ENCODE data around the gene ECM1.

Gene ECM1

GRCh38 chr1:150507912-150508864 is at the start of gene ECM1:
ECM1 (plus strand) TSS chr1:150508109; CDS start chr1:150508210, 101 bp downstream.
- peak in 1 of 2 donors; percentile 17 for DNase-seq

GRCh38 chr1:150464422-150464826 is 43.5 kb upstream of the ECM1 start:
- DNase-seq, result peak; percentile 68 to 78

GRCh38 chr1:150466964-150467363 is 40.9 kb upstream of the ECM1 start:
- no peak for DNase-seq

GRCh38 chr1:150469291-150469690 is 38.6 kb upstream of the ECM1 start:
- DNase-seq, result no peak

DNA sequence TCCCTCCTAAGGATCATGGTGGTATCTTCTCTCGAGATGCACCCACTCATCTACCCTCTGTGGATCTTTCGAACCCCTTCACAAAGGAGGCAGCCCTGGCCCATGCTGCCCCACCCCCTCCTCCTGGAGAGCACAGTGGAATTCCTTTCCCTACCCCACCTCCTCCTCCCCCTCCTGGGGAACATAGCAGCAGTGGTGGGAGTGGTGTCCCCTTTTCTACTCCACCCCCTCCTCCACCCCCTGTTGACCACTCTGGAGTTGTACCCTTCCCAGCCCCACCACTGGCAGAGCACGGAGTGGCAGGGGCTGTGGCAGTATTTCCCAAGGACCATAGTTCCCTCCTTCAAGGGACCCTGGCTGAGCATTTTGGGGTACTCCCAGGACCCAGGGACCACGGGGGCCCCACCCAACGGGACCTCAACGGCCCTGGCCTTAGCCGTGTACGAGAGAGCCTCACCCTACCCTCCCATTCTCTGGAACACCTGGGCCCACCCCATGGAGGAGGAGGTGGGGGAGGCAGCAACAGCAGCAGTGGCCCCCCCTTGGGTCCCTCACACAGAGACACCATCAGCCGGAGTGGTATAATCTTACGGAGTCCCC is 35.2 kb upstream of the ECM1 start:
- no peak for DNase-seq

GRCh38 chr1:150473659-150474058 is 34.2 kb upstream of the ECM1 start:
- DNase-seq, result no peak

DNA sequence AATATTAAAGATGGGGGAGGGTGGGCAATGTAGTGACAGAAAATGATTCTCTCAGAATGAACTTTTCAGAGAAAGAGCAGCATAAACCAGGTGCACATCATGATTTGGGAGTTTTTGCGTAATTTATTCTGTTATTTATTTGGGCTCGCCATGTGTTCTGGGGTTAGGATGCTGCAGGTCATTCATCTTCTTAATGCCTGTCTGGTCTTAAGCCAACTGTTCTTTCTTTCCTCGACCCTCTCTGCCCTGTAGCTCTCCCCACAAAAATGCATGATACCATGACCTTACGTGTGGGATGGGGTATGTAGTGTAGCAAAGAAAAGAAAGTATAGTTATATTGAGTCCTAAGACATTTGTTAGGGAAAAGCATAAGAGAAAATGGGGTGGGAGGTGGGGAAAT is 33.0 kb upstream of the ECM1 start:
- DNase-seq, result no peak

GRCh38 chr1:150476754-150477153 is 31.2 kb upstream of the ECM1 start:
- DNase-seq, result no peak

DNA sequence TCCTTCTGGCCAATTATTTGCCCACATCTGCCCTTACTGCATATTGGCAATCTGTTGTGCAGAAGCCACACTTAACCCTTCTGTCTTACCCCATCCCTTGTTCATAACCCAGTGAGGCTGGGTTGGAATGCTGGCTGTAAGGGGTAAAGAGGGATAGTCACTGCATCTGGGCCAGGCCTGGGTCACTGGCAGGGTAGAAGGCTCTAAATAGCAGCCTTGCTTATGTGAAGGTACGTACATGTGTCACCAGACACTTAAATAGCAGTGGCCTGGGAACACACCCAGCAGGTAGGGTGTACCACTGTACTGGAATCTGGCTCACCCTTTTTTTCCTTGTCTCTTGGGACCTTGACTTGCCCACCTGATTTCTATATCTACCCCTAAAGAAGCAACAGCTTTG is 30.6 kb upstream of the ECM1 start:
- DNase-seq, result no peak

DNA sequence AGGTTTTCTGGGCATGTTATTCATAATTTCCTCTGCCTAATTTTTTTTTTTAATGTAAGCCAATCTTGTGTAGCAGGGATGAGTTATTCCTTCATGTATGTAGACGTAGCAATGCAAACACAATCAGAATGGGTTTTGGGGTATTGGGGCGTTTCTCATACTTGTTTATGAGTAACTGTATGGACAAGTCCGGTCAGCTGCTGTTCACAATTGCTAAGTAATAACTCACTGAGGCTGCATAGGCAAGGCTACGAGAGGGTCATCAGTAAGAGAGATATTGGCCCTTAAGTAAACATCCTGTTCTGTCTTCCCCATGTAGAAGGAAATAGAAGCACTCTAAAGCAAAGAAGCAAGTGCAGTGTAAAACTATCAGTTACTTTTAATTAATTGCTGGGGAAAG is 30.2 kb upstream of the ECM1 start:
- no peak for DNase-seq

DNA sequence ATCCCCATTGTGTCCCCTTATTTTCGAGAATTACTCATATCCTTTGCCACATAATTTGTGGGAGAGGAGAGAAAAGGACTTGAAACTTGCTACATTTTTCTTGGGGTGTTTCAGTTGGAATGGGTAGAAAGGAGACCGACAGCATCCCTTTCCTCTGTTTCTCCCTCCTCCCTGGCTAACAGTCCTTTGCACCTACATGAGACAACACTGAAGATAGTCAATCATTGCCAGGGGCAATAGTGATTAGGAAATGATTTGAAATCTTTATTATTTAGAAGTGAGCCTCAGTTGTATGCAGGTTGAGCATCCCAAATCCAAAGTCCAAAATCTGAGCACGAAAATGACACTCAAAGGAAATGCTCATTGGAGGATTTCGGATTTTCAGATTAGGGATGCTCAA is 28.5 kb upstream of the ECM1 start:
- no peak for DNase-seq

DNA sequence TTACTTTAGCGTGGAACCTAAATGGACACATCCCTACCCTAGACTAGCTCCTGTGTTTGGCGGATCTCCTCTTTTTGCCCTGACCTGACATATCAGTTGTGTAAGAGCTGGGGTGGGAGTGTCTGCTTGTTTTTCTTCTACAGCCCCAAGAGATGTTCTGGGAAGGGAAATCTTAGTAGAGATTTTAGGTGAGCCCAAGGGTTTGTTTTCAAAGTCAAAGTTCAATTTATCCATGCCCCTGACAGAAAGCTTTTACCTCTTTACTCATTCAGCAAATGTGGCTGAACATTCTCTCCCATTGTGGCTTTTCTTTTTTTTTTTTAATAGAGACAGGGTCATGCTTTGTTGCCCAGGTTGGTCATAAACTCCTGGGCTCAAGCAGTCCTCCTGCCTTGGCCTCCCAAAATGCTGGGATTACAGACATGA is 28.0 kb upstream of the ECM1 start:
- DNase-seq, result no peak

- DNase-seq, result no peak
Observed at GRCh38 chr1:150484431-150484830, 23.5 kb upstream of the ECM1 start.

DNA sequence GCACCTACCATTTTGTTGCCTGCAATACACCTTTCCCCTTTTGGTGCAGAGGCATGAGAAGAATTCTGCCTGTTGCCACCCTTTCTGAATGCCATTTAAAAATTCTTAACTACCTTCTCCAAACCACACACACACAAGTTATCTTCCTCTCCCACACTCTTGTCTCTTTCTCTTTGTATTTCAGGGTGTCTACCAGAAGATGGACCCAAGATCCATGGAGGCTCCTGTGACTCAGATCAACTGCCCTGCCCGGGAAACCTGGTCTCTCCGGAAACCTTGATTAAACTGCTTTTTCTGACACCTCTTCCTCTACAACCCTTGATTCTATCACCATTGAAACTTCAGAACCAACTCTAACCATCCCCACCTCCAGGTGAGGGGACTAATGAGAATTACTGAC is 23.0 kb upstream of the ECM1 start:
- no peak for DNase-seq

DNA sequence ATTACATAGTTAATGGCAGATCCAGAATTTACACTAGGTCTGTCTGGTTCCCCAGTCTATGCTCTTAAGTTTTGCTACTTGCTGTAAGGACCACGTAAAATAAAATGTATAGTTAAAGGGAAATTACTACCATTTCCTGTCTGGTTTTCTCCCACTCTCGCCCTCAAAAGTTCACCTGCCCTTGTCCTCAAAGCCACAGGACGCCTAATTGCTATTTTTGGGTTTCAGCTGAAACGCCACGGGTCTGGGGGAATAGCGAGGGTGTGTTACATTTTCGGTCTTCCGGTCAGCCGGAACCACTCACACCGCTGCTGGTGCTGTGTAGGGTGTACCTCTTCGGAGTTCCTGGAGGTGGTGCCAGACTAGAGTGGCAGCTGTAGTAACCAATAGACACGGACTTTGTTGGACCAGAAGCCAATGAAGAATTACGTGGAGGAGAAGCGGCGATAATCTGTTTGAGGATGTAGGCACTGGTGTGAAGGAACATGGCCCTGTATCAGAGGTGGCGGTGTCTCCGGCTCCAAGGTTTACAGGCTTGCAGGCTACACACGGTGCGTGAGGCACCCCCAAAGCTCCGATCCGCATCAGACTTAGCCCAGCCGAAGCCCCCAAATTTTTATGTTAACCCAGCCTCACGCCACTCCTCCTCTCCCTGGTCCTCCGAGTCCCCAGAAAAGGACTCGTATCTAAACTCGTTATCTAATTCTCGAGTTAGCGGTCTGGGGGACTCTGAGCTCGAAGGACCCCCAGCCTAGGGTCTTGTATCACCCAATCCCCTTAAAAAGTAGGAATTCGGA is 20.7 kb upstream of the ECM1 start, which contains the start of gene TARS2:
TARS2 (plus strand) TSS at position 454 of the 797 bp plus-strand sequence; CDS start at position 486, 32 bp downstream.
- DNase-seq, result peak; percentile 96 to 98

DNA sequence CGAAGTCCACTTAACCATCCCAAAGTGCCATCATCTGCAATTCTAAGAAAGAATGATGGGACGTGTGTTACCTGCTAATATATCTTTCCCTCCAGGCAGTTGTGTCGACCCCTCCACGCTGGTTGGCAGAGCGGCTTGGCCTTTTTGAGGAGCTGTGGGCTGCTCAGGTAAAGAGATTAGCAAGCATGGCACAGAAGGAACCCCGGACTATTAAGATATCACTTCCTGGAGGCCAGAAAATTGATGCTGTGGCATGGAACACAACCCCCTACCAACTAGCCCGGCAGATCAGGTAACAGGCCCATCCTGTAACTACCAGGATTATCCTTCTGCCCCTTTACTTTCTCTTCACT is 20.2 kb upstream of the ECM1 start:
- no peak for DNase-seq

- DNase-seq, result no peak
Observed at GRCh38 chr1:150493175-150493574, 14.7 kb upstream of the ECM1 start.

DNA sequence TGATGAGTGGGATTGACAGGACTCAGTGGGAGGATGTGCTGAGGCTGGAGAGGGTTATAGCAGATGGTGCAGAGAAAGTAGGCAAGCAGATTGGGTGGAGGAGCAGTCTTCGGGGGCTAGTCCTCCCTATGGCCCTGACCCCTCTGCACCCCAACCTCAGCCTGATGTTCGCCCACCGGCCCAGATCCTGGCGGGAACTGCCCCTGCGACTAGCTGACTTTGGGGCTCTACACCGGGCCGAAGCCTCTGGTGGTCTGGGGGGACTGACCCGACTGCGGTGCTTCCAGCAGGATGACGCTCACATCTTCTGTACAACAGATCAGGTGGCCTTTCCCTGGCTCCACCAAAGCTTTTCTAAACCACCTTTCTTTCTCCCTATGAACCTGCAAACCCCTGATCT is 9.6 kb upstream of the ECM1 start:
- no peak for DNase-seq

DNA sequence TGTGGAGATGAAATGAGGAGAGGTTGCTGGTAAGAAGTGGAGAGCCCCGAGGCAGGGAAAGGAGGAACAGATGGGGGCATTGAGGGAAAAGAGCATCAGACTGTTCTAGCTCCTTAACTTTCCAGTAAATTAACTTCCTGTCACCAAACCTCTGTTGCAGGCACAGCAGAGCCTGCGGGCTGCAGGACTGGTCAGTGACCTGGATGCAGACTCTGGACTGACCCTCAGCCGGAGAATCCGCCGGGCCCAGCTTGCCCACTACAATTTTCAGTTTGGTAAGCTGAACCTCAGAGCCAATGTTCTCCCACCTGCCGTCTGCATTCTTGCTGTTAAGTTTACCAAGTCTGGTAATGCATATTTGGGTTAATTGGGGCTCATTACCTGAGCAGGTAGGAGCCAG is 2.5 kb upstream of the ECM1 start:
- DNase-seq, result no peak

GRCh38 chr1:150508982-150509381 is 1.1 kb downstream of the ECM1 start:
- no peak for DNase-seq

GRCh38 chr1:150511551-150511950 is 3.6 kb downstream of the ECM1 start:
- no peak for DNase-seq

DNA sequence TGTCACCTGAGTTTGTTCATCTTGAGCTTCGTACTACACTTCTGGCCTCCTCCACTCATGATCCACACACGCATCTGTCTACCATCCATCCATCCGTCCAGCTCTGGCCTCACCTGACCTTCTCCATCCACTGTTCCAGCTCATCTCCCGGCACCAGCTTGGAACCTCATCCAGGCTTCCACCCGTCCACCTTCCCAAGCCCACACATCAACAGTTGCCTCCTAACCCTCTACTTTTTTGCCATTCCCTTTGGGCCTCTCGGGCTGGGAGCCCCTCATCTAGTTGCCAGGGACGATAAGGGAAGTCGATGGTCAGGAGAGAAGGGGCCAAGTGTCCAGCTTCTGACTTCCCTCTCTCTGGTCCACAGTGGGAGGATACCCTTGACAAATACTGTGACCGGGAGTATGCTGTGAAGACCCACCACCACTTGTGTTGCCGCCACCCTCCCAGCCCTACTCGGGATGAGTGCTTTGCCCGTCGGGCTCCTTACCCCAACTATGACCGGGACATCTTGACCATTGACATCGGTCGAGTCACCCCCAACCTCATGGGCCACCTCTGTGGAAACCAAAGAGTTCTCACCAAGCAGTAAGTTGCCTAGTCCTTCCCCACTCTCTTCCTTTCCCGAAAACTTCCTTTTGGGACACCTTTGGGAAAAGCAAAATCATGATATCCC is 4.2 kb downstream of the ECM1 start:
- DNase-seq, result no peak

DNA sequence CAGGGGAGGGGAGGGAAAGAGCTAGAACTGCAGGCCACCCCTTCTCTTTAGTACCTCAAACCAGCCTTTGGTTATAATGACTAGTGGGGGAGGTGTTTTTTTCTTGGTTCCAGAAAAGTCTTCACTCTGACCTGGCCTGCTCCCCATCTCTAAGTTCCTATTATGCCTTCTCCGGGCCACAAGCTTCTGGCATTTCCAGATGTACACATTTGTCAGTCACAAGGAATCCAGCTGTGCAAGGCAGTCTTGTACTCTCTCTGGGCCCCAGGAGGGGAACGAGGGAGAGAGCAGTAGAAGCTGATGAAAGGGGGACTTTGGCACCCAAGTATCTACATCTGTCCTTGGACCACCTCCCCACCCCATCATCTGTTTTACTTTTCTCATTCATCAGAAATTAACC is 4.9 kb downstream of the ECM1 start:
- DNase-seq, result no peak

Measured in CD4-positive, alpha-beta T cell treated with Interleukin-1 beta for 1 hour (primary cell).